Common myeloid progenitor, CD34-positive (primary cell): ENCODE results near the gene TANGO2.

Experiments
- CTCF ChIA-PET: fragments of 350-600 bp; sonication (Branson Sonifier 250); formaldehyde crosslinking; loops from one replicate; lab custom pipeline; 2021; ENCODE audit warnings: antibody characterized with exemption; lab: Charles Lee
- POLR2A ChIA-PET: fragments of 350-600 bp; sonication (Branson Sonifier 250); formaldehyde crosslinking; loops from one replicate; lab custom pipeline; 2021; ENCODE audit warnings: antibody characterized with exemption; lab: Charles Lee
- DNase-seq, 3 donors: peaks; one replicate each; pipeline versions ENCODE4 v3.0.0 to v3.0.0-alpha.2; 2013
- H3K27ac ChIP-seq, 2 experiments: 1 replicate in 1 of 2; 2 replicates in 1 of 2; pipeline ENCODE4 v1.7.0; 2013; ENCODE audit warnings: inconsistent platforms in 2 of 2, low read length in 2 of 2, mild to moderate bottlenecking in 2 of 2, low read depth in 1 of 2, moderate library complexity in 1 of 2; ENCODE audit not compliant: severe bottlenecking in 2 of 2, insufficient read depth in 1 of 2, poor library complexity in 1 of 2
- H3K27me3 ChIP-seq, 5 experiments: replicated peaks in 2 of 5; 1 replicate in 3 of 5; 2 replicates in 2 of 5; pipeline versions ENCODE4 v1.6.1 to v1.7.0; 2013; ENCODE audit warnings: low read length in 4 of 5, mild to moderate bottlenecking in 2 of 5, moderate library complexity in 2 of 5, inconsistent platforms in 1 of 5; ENCODE audit not compliant: insufficient read depth in 5 of 5, control insufficient read depth in 4 of 5
- H3K36me3 ChIP-seq, 4 experiments: 1 replicate in 2 of 4; 2 replicates in 2 of 4; pipeline versions ENCODE4 v1.6.1 to v1.7.0; 2013; ENCODE audit warnings: low read length in 3 of 4, control low read depth in 1 of 4, mild to moderate bottlenecking in 1 of 4; ENCODE audit not compliant: control insufficient read depth in 4 of 4, insufficient read depth in 4 of 4
- H3K4me1 ChIP-seq, 4 experiments: 1 replicate in 3 of 4; 2 replicates in 1 of 4; pipeline versions ENCODE4 v1.6.1 to v1.7.1; 2013; ENCODE audit warnings: low read length in 3 of 4, mild to moderate bottlenecking in 3 of 4, control low read depth in 1 of 4, inconsistent platforms in 1 of 4, moderate library complexity in 1 of 4; ENCODE audit not compliant: control insufficient read depth in 4 of 4, insufficient read depth in 4 of 4; ENCODE audit errors: control extremely low read depth in 1 of 4
- H3K4me3 ChIP-seq, 7 experiments: 1 replicate in 4 of 7; 2 replicates in 3 of 7; pipeline versions ENCODE4 v1.5.1 to v1.7.0; 2013; ENCODE audit warnings: mild to moderate bottlenecking in 7 of 7, low read length in 6 of 7, moderate library complexity in 6 of 7, inconsistent platforms in 2 of 7, low read depth in 2 of 7, control low read depth in 1 of 7; ENCODE audit not compliant: insufficient read depth in 4 of 7, control insufficient read depth in 1 of 7; ENCODE audit errors: extremely low read depth in 1 of 7
- H3K9me3 ChIP-seq, 5 experiments: 1 replicate in 4 of 5; 2 replicates in 1 of 5; pipeline versions ENCODE4 v1.6.1 to v1.7.1; 2013; ENCODE audit warnings: low read length in 4 of 5, mild to moderate bottlenecking in 2 of 5, inconsistent platforms in 1 of 5, low read depth in 1 of 5, moderate library complexity in 1 of 5; ENCODE audit not compliant: control insufficient read depth in 4 of 5, insufficient read depth in 2 of 5; ENCODE audit errors: control extremely low read depth in 1 of 5
- WGBS: methylation state at CpG from one replicate; pipeline ENCODE4 v1.1.5; 2013; ENCODE audit not compliant: insufficient coverage; 5-methylcytosine and 5-hydroxymethylcytosine counted together

TANGO2 gene

DNA sequence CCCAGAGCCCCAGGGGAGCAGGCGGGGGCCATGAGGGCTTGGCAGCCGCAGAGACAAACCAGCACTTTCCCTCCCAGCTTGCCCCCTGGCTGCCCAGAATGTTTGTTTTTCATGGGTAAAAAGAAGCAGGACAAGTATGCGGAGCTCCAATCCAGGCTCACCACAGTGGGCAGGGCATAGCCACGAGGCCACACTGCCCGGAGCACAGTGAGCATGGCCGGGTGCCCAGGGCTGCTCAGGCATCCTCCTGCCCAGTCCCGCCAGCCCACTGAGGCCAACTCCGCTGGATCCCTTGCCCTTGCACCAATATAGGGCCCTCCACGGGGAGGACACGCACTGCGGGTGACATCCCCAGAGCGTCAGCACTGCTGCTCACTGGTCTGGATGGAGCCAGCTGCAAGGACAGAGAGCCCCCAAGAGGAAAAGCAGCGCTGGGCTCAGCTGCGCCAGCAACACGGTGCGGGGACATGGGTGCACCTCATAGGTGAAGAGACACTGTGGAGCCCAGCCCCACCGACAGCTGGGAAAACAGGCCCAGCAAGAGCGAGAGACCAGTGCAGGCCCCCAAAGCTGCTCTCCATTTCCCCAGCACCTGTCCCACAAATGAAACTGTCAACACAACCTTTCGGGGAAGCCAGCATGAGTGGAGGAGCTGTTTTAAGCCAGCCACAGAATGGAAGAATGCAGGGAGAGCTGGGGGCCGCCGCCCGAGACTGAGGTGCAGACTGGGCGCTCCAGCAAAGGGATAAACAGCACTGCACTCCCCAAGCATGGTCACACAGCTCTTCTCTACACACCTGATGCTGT is 29.1 kb upstream of the TANGO2 start:
- CTCF ChIA-PET: interaction anchor here (0.7 to 3.2 kb wide), 4 partner anchors 17 to 38 kb away, joined by 3 to 12 read pairs (median 4); no protein-coding TSS in a partner anchor
- POLR2A ChIA-PET: no interaction called here
- 93% methylated on average over 22 of the region's 23 CpGs for WGBS

GRCh38 chr22:19992481-19992911 is 28.4 kb upstream of the TANGO2 start:
- no peak overlapping the region for H3K27ac ChIP-seq
- no peak for DNase-seq
- 100% methylated on average over 5 of the region's 7 CpGs for WGBS
- ChIA-PET POLR2A (no interaction called here), CTCF (interaction anchor here (1.4 to 3.2 kb wide), 2 partner anchors 17 to 20 kb away, joined by 4 to 12 read pairs; no protein-coding TSS in a partner anchor)
- no peaks in the 10 kb centered on the region for H3K9me3 ChIP-seq
- H3K4me3 ChIP-seq: no peak overlapping the region
- peaks cover 0 to 3% (median under 1%) of the 10 kb centered on the region in 4 experiments for H3K4me1 ChIP-seq
- H3K36me3 ChIP-seq: no peaks in the 10 kb centered on the region
- no peaks in the 10 kb centered on the region for H3K27me3 ChIP-seq

More for the DNA sequence above, 29.1 kb upstream of the TANGO2 start:
- H3K9me3 ChIP-seq: no peaks in the 10 kb centered on the region
- H3K4me3 ChIP-seq: no peak overlapping the region
- no peaks in the 10 kb centered on the region for H3K36me3 ChIP-seq
- no peaks in the 10 kb centered on the region for H3K27me3 ChIP-seq
- no peak overlapping the region for H3K27ac ChIP-seq
- DNase-seq: no peak
- peaks cover 0 to 6% (median 4%) of the 10 kb centered on the region in 4 experiments for H3K4me1 ChIP-seq

DNA sequence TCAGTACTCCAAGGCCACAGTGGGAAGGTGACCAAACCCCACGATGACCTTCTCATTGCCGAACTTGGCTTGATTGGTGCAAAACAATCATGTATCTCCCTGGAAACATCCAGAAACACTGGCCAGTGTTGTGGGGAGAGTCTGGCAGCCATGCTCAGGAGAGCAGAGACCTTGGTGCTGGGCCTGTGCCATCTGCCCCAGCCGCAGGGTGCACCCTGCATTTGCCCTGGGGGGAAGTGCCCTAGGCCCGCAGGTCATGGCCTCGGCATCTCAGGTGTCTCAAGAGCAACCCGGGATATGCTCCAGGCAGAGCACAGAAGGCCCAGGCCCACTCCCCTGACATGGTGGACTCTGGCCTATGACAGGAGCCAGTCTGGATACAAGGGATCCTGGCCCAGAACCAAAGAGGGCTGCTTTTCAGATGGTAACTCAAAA is 28.0 kb upstream of the TANGO2 start:
- DNase-seq: no peak
- Histone ChIP-seq H3K4me1 (peaks cover 0 to 2% (median under 1%) of the 10 kb centered on the region in 4 experiments), H3K9me3 (no peaks in the 10 kb centered on the region), H3K4me3 (no peak overlapping the region), H3K27me3 (no peaks in the 10 kb centered on the region), H3K27ac (no peak overlapping the region), H3K36me3 (no peaks in the 10 kb centered on the region)
- WGBS: 100% methylated on average over 3 of the region's 6 CpGs
- POLR2A ChIA-PET: no interaction called here
- CTCF ChIA-PET: interaction anchor here (1.4 to 3.2 kb wide), 2 partner anchors 16 to 20 kb away, joined by 4 to 12 read pairs; no protein-coding TSS in a partner anchor

- CTCF ChIA-PET: no interaction called here
- no peak for DNase-seq
- peaks cover 0 to 12% (median 10%) of the 10 kb centered on the region in 4 experiments for H3K4me1 ChIP-seq
- H3K36me3 ChIP-seq: no peaks in the 10 kb centered on the region
- POLR2A ChIA-PET: no interaction called here
- H3K9me3 ChIP-seq: no peaks in the 10 kb centered on the region
- H3K27me3 ChIP-seq: no peaks in the 10 kb centered on the region
- H3K4me3 ChIP-seq: no peak overlapping the region
- H3K27ac ChIP-seq: no peak overlapping the region
- 96% methylated on average over 7 of the region's 7 CpGs for WGBS
Observed at GRCh38 chr22:19993926-19994325, 27.0 kb upstream of the TANGO2 start.

GRCh38 chr22:19994851-19995610 is 25.9 kb upstream of the TANGO2 start:
- ChIA-PET POLR2A (no interaction called here), CTCF (interaction anchor here (1.0 kb wide), 2 partner anchors 15 to 30 kb away, joined by 3 read pairs; no protein-coding TSS in a partner anchor)
- no peaks in the 10 kb centered on the region for H3K9me3 ChIP-seq
- H3K27me3 ChIP-seq: no peaks in the 10 kb centered on the region
- no peaks in the 10 kb centered on the region for H3K36me3 ChIP-seq
- no peak for DNase-seq
- H3K4me1 ChIP-seq: peaks cover 0 to 22% (median 13%) of the 10 kb centered on the region in 4 experiments
- H3K27ac ChIP-seq: no peak overlapping the region
- H3K4me3 ChIP-seq: no peak overlapping the region
- 84% methylated on average over 12 of the region's 12 CpGs for WGBS

GRCh38 chr22:19995611-19996339 is 25.1 kb upstream of the TANGO2 start:
- Histone ChIP-seq H3K4me3 (no peak overlapping the region), H3K36me3 (no peaks in the 10 kb centered on the region), H3K27ac (no peak overlapping the region), H3K4me1 (peaks cover 0 to 27% (median 14%) of the 10 kb centered on the region in 4 experiments), H3K9me3 (no peaks in the 10 kb centered on the region), H3K27me3 (no peaks in the 10 kb centered on the region)
- 93% methylated on average over 15 of the region's 18 CpGs for WGBS
- CTCF ChIA-PET: interaction anchor here (1.0 kb wide), 2 partner anchors 15 to 30 kb away, joined by 3 read pairs; no protein-coding TSS in a partner anchor
- no peak for DNase-seq
- POLR2A ChIA-PET: interaction anchor here (0.6 kb wide), 1 partner anchor 72 kb away, joined by 5 read pairs; no protein-coding TSS in a partner anchor
